ENCODE data around the gene GNG13. TPM values are rescaled to one million over a fixed set of nuclear protein-coding genes. Genes with fewer than 3 reads are reported as not detected.

The GNG13 gene
- total RNA-seq, 1 donor from 2014 or later: not detected

DNA sequence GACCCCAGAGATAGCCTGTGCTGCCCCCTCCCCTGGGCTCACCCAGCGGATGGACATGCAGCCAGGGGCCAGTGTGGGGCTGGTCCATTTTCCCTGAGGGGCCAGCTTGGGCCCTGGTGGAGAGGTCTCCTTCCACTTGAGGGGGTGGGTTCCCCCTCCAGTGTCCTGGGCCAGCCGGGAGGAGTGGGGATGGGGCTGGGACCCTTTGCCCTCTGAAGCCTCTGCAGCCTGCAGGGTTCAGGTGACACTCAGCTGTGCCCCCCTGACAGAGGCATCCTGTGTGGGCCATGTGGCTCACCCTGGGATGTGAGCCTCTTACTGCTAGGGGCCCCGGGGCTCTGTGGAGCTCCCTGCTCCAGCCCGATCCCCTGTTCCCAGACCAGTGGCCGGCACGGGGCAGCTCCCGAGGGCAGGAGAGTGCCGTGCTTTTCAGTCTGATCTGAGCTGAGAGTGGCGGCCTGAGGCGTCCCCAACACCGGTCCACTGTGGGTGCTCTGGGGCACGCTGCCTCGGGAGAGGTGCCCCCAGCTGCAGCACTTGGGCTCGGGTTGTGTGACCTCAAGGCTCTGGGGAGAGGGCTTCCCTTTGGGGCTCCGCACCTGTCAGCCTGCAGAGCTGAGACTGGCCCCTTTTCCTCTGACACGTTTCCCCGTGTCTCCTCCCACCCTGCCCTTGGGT, 439 bp upstream of the GNG13 start:
- H3K36me3 Mint-ChIP-seq: peaks cover 10% of the 10 kb centered on the region
- H3K4me3 Mint-ChIP-seq: no peak overlapping the region
- H3K9me3 Mint-ChIP-seq: no peaks in the 10 kb centered on the region
- H3K27me3 Mint-ChIP-seq (ENCODE audit: low read depth): peaks cover 72% of the 10 kb centered on the region
- no peak overlapping the region for H3K27ac Mint-ChIP-seq
- no peaks in the 10 kb centered on the region for H3K4me1 Mint-ChIP-seq
- DNase-seq (ENCODE audit: low spot score in 2 of 2, unreplicated experiment in 2 of 2): no peak
- TF ChIP-seq CTCF (IDR thresholded peaks at IDR 0.05; ENCODE audit: unreplicated experiment): no peak

DNA sequence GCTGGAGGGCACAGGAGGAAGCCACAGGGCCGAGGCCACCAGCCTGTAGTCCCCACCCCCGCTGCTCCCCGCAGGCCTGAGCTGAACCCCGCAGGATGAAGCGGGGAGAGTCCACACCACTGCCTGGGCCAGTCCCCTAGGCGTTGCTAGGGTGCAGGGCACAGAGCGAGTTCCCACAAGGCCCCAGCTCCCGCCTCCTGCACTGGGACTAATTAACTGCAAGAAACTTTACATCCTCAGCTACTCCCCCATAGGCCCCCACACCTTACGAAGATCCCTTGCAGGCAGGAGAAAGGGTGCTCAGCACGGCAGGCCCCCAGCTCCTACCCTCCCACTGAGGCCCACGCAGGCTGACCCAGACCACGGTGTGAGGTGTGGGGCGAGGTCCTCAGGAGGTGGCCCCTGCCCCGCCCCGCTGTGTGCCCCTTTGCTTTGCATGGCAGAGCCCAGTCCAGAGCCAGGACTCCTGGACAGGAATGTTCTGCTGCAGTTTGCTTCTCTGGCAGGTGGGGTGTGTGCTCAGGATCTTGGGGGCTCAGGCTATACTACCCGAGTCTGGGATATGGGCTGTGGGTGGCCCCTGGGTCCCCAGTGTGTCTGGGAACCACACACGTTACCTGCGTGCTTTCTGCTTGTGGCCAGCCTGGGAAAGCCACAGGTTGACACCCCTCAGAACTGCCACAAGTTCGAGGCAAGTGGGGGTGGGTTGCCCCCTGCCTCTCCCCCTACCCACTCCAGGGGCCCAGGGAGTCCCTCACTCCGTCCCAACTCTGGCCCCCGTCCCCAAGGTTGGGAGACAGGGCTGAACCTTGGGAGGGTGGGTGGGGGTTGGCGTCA, 1.2 kb downstream of the GNG13 start:
- DNase-seq (ENCODE audit: low spot score in 2 of 2, unreplicated experiment in 2 of 2): no peak
- Mint-ChIP-seq H3K27me3 (ENCODE audit: low read depth) (peaks cover 65% of the 10 kb centered on the region), H3K4me1 (no peaks in the 10 kb centered on the region), H3K4me3 (no peak overlapping the region), H3K9me3 (no peaks in the 10 kb centered on the region), H3K27ac (no peak overlapping the region), H3K36me3 (peaks cover 12% of the 10 kb centered on the region)
- no peak for TF ChIP-seq CTCF (IDR thresholded peaks at IDR 0.05; ENCODE audit: unreplicated experiment)

DNA sequence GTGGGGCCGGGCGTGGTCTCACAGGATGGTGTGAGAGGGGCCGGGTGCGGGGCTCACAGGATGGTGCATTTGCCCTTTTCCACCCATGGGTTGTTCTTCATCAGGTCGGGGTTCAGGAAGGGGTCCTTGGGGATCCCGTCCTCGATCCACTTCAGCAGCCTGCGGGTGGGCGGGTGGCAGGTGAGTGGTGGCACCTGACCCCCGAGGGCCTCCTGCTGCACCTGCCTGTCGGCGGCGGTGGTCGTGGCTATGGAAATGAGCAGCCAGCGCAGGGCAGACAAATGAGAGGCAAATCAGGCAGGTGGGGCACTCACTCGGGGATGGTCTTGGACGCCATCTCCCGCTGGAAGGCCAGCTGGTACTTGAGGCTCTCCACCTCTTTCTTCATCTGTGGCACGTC, 1.9 kb downstream of the GNG13 start:
- no peak for DNase-seq (ENCODE audit: low spot score in 2 of 2, unreplicated experiment in 2 of 2)
- Mint-ChIP-seq H3K4me1 (no peaks in the 10 kb centered on the region), H3K27me3 (ENCODE audit: low read depth) (peaks cover 59% of the 10 kb centered on the region), H3K27ac (no peak overlapping the region), H3K9me3 (no peaks in the 10 kb centered on the region), H3K4me3 (no peak overlapping the region), H3K36me3 (peaks cover 12% of the 10 kb centered on the region)
- no peak for TF ChIP-seq CTCF (IDR thresholded peaks at IDR 0.05; ENCODE audit: unreplicated experiment)

DNA sequence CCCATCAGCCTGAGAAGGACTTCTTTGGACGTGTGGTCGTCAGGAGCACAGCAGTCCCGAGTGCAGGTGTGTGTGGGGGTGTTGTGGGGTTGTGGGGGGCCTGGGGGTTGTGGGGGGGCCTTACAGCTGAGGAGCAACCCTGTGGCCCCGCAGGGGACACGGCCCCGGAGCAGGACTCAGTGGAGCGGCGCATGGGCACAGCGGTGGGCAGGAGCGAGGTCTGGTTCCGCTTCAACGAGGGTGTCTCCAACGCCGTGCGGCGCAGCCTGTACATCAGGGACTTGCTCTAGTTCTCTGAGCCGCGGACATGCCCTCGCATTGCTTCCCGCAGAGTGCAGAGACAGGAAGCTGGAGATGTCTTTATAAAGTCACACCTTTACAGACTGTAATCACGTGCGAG, 2.8 kb downstream of the GNG13 start:
- TF ChIP-seq CTCF (IDR thresholded peaks at IDR 0.05; ENCODE audit: unreplicated experiment): no peak

DNA sequence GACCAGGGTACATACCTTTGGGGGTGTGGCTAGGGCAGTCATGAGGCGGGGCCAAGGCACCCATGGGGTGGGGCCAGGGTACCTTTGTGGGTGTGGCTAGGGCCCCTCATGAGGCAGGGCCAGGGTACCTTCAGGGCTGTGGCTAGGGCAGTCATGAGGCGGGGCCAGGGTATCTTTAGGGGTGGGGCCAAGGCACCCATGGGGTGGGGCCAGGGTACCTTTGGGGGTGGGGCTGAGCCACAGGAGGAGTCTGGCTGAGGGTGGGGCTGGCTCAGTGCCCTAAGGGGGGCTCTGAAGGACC, 3.5 kb downstream of the GNG13 start:
- TF ChIP-seq CTCF (IDR thresholded peaks at IDR 0.05; ENCODE audit: unreplicated experiment): no peak
- no peaks in the 10 kb centered on the region for H3K9me3 Mint-ChIP-seq
- no peaks in the 10 kb centered on the region for H3K4me1 Mint-ChIP-seq
- peaks cover 43% of the 10 kb centered on the region for H3K27me3 Mint-ChIP-seq (ENCODE audit: low read depth)
- no peak overlapping the region for H3K4me3 Mint-ChIP-seq
- no peak for DNase-seq (ENCODE audit: low spot score in 2 of 2, unreplicated experiment in 2 of 2)
- H3K27ac Mint-ChIP-seq: no peak overlapping the region
- H3K36me3 Mint-ChIP-seq: peaks cover 12% of the 10 kb centered on the region

More for the DNA sequence above, 2.8 kb downstream of the GNG13 start:
- peaks cover 12% of the 10 kb centered on the region for H3K36me3 Mint-ChIP-seq
- no peaks in the 10 kb centered on the region for H3K4me1 Mint-ChIP-seq
- H3K27me3 Mint-ChIP-seq (ENCODE audit: low read depth): peaks cover 49% of the 10 kb centered on the region
- H3K4me3 Mint-ChIP-seq: no peak overlapping the region
- no peak overlapping the region for H3K27ac Mint-ChIP-seq
- no peaks in the 10 kb centered on the region for H3K9me3 Mint-ChIP-seq
- no peak for DNase-seq (ENCODE audit: low spot score in 2 of 2, unreplicated experiment in 2 of 2)

Data from mesothelial cell of epicardium (in vitro differentiated cells).